Measurements from ENCODE around the gene LEMD2. TPM values are rescaled to one million over a fixed set of nuclear protein-coding genes. Genes with fewer than 3 reads are reported as not detected.

LEMD2 gene
- total RNA-seq, 2 experiments from 2014 or later = 49.9 to 59.8 TPM

GRCh38 chr6:33778444-33779121, 10.3 kb downstream of the LEMD2 start:
- DNase-seq (no peak), ATAC-seq (no peak)
- ChIA-PET CTCF (interaction anchor here (0.7 kb wide), 1 partner anchor 8 kb away, joined by 3 read pairs; no protein-coding TSS in a partner anchor), POLR2A (interaction anchor here (1.0 to 1.3 kb wide), 2 partner anchors 9 kb away, joined by 3 to 5 read pairs; no protein-coding TSS in a partner anchor)
- no peak overlapping the region for H3K27ac Mint-ChIP-seq
- H3K36me3 Mint-ChIP-seq (ENCODE audit: low read depth) = peaks cover 69% of the 10 kb centered on the region
- H3K4me1 Mint-ChIP-seq (ENCODE audit: low read depth) = no peaks in the 10 kb centered on the region
- H3K9me3 Mint-ChIP-seq (ENCODE audit: insufficient read depth) = no peaks in the 10 kb centered on the region
- H3K4me3 Mint-ChIP-seq = no peak overlapping the region
- H3K27me3 Mint-ChIP-seq (ENCODE audit: low read depth) = no peaks in the 10 kb centered on the region

GRCh38 chr6:33777398-33778388, 11.2 kb downstream of the LEMD2 start:
- ATAC-seq (no peak), DNase-seq (no peak)
- Mint-ChIP-seq H3K9me3 (ENCODE audit: insufficient read depth) (no peaks in the 10 kb centered on the region), H3K27ac (no peak overlapping the region), H3K4me3 (no peak overlapping the region), H3K27me3 (ENCODE audit: low read depth) (no peaks in the 10 kb centered on the region), H3K36me3 (ENCODE audit: low read depth) (peaks cover 69% of the 10 kb centered on the region), H3K4me1 (ENCODE audit: low read depth) (no peaks in the 10 kb centered on the region)
- POLR2A ChIA-PET = interaction anchor here (1.3 kb wide), 1 partner anchor 10 kb away, joined by 5 read pairs; no protein-coding TSS in a partner anchor
- CTCF ChIA-PET = no interaction called here

GRCh38 chr6:33776764-33777163, 12.2 kb downstream of the LEMD2 start:
- ATAC-seq = no peak
- Mint-ChIP-seq H3K27ac (no peak overlapping the region), H3K36me3 (ENCODE audit: low read depth) (peaks cover 72% of the 10 kb centered on the region), H3K9me3 (ENCODE audit: insufficient read depth) (no peaks in the 10 kb centered on the region), H3K4me1 (ENCODE audit: low read depth) (no peaks in the 10 kb centered on the region), H3K4me3 (no peak overlapping the region), H3K27me3 (ENCODE audit: low read depth) (no peaks in the 10 kb centered on the region)
- CTCF ChIA-PET = no interaction called here
- no peak for DNase-seq
- POLR2A ChIA-PET = no interaction called here

- Mint-ChIP-seq H3K27me3 (ENCODE audit: low read depth) (no peaks in the 10 kb centered on the region), H3K27ac (no peak overlapping the region), H3K4me1 (ENCODE audit: low read depth) (peaks cover 2% of the 10 kb centered on the region), H3K4me3 (no peak overlapping the region), H3K36me3 (ENCODE audit: low read depth) (peaks cover 71% of the 10 kb centered on the region), H3K9me3 (ENCODE audit: insufficient read depth) (no peaks in the 10 kb centered on the region)
- no peak for DNase-seq
- ChIA-PET POLR2A (no interaction called here), CTCF (interaction anchor here (1.0 to 10.3 kb wide), 2 partner anchors 13 to 252 kb away, joined by 3 to 158 read pairs; no protein-coding TSS in a partner anchor)
- no peak for ATAC-seq
These were observed 12.7 kb downstream of the LEMD2 start for GRCh38 chr6:33776186-33776585.

GRCh38 chr6:33774774-33775173, 14.2 kb downstream of the LEMD2 start:
- POLR2A ChIA-PET = no interaction called here
- Mint-ChIP-seq H3K27ac (no peak overlapping the region), H3K4me3 (no peak overlapping the region), H3K27me3 (ENCODE audit: low read depth) (no peaks in the 10 kb centered on the region), H3K9me3 (ENCODE audit: insufficient read depth) (no peaks in the 10 kb centered on the region), H3K4me1 (ENCODE audit: low read depth) (peaks cover 3% of the 10 kb centered on the region), H3K36me3 (ENCODE audit: low read depth) (peaks cover 59% of the 10 kb centered on the region)
- DNase-seq (no peak), ATAC-seq (no peak)
- CTCF ChIA-PET = interaction anchor here (10.3 kb wide), 1 partner anchor 253 kb away, joined by 158 read pairs; no protein-coding TSS in a partner anchor

GRCh38 chr6:33772902-33773472, 15.9 kb downstream of the LEMD2 start:
- ATAC-seq = no peak

GRCh38 chr6:33772082-33772830, 16.7 kb downstream of the LEMD2 start:
- no peaks in the 10 kb centered on the region for H3K9me3 Mint-ChIP-seq (ENCODE audit: insufficient read depth)
- peaks cover 3% of the 10 kb centered on the region for H3K4me1 Mint-ChIP-seq (ENCODE audit: low read depth)
- H3K36me3 Mint-ChIP-seq (ENCODE audit: low read depth) = peaks cover 37% of the 10 kb centered on the region
- ChIA-PET POLR2A (interaction anchor here (1.3 to 2.6 kb wide), 2 partner anchors 9 to 256 kb away, joined by 5 to 8 read pairs; no protein-coding TSS in a partner anchor), CTCF (interaction anchor here (0.9 to 10.3 kb wide), 32 partner anchors 9 to 383 kb away, joined by 3 to 158 read pairs (median 4); partner anchors contain the start of genes IP6K3, LEMD2 and UQCC2)
- no peak overlapping the region for H3K27ac Mint-ChIP-seq
- peaks cover 3% of the 10 kb centered on the region for H3K27me3 Mint-ChIP-seq (ENCODE audit: low read depth)
- DNase-seq = no peak
- no peak overlapping the region for H3K4me3 Mint-ChIP-seq
- no peak for ATAC-seq

More at GRCh38 chr6:33772902-33773472, 15.9 kb downstream of the LEMD2 start:
- Mint-ChIP-seq H3K27me3 (ENCODE audit: low read depth) (peaks cover 3% of the 10 kb centered on the region), H3K27ac (no peak overlapping the region), H3K9me3 (ENCODE audit: insufficient read depth) (no peaks in the 10 kb centered on the region), H3K4me1 (ENCODE audit: low read depth) (peaks cover 3% of the 10 kb centered on the region), H3K36me3 (ENCODE audit: low read depth) (peaks cover 44% of the 10 kb centered on the region), H3K4me3 (no peak overlapping the region)
- ChIA-PET CTCF (interaction anchor here (0.9 to 10.3 kb wide), 7 partner anchors 9 to 382 kb away, joined by 3 to 158 read pairs (median 15); no protein-coding TSS in a partner anchor), POLR2A (no interaction called here)
- no peak for DNase-seq

- Mint-ChIP-seq H3K9me3 (ENCODE audit: insufficient read depth) (no peaks in the 10 kb centered on the region), H3K36me3 (ENCODE audit: low read depth) (peaks cover 30% of the 10 kb centered on the region), H3K27ac (no peak overlapping the region), H3K4me1 (ENCODE audit: low read depth) (peaks cover 3% of the 10 kb centered on the region), H3K4me3 (no peak overlapping the region), H3K27me3 (ENCODE audit: low read depth) (peaks cover 3% of the 10 kb centered on the region)
- ChIA-PET CTCF (interaction anchor here (0.7 to 10.3 kb wide), 48 partner anchors 7 to 384 kb away, joined by 3 to 158 read pairs (median 4); partner anchors contain the start of genes IP6K3, LEMD2 and UQCC2), POLR2A (interaction anchor here (1.3 to 2.6 kb wide), 2 partner anchors 10 to 257 kb away, joined by 5 to 8 read pairs; no protein-coding TSS in a partner anchor)
- peak; percentile 69 for DNase-seq
- ATAC-seq = peak; percentile 75
These were observed 17.5 kb downstream of the LEMD2 start for GRCh38 chr6:33771146-33772081.

GRCh38 chr6:33770833-33771145, 18.1 kb downstream of the LEMD2 start:
- Mint-ChIP-seq H3K27ac (no peak overlapping the region), H3K4me3 (no peak overlapping the region), H3K36me3 (ENCODE audit: low read depth) (peaks cover 24% of the 10 kb centered on the region), H3K4me1 (ENCODE audit: low read depth) (peaks cover 3% of the 10 kb centered on the region), H3K27me3 (ENCODE audit: low read depth) (peaks cover 3% of the 10 kb centered on the region), H3K9me3 (ENCODE audit: insufficient read depth) (no peaks in the 10 kb centered on the region)
- CTCF ChIA-PET = interaction anchor here (0.7 to 10.3 kb wide), 47 partner anchors 8 to 384 kb away, joined by 3 to 158 read pairs (median 4); partner anchors contain the start of genes IP6K3, LEMD2 and UQCC2
- POLR2A ChIA-PET = interaction anchor here (2.6 kb wide), 1 partner anchor 258 kb away, joined by 8 read pairs; no protein-coding TSS in a partner anchor
- DNase-seq = no peak
- ATAC-seq = no peak
